ENCODE measurements around the gene FADS1. TPM values are rescaled to one million over a fixed set of nuclear protein-coding genes. Genes with fewer than 3 reads are reported as not detected.

The FADS1 gene
- total and polyA plus RNA-seq, 2 of the 8 experiments (the other 6 are each of a cell fraction or from before 2014, with no cell fraction given) = 115 to 141 TPM

GRCh38 chr11:61826930-61827570 lies 10.2 kb upstream of the FADS1 start (continued):
- TF ChIP-seq USF2 (IDR thresholded peaks at IDR 0.05; ENCODE audit: low read length) (no peak), JUN (IDR thresholded peaks at IDR 0.05; ENCODE audit: low read depth, low read length) (no peak), MAX (IDR thresholded peaks at IDR 0.05) (peak; percentile 65), BRCA1 (IDR thresholded peaks at IDR 0.05; ENCODE audit: low read depth, low read length) (no peak)
